ENCODE data around the gene DBH.

The DBH gene

GRCh38 chr9:133645021-133645765 lies 9.0 kb downstream of the DBH start:
- TF ChIP-seq EP300 (IDR thresholded peaks at IDR 0.05; ENCODE audit: borderline replicate concordance): no peak
- no peak for TF ChIP-seq TAF1 (IDR thresholded peaks at IDR 0.05; ENCODE audit: low read depth)
- no peak for TF ChIP-seq TCF12 (IDR thresholded peaks at IDR 0.05; ENCODE audit: low read depth)
- TF ChIP-seq USF1 (IDR thresholded peaks at IDR 0.05): no peak
- TF ChIP-seq TEAD4 (IDR thresholded peaks at IDR 0.05): no peak
- no peak for TF ChIP-seq MAX (IDR thresholded peaks at IDR 0.05)
- TF ChIP-seq RAD21 (IDR thresholded peaks at IDR 0.05; ENCODE audit: low read depth): no peak
- TF ChIP-seq NFIC (IDR thresholded peaks at IDR 0.05): no peak
- TF ChIP-seq FOXM1 (IDR thresholded peaks at IDR 0.05; ENCODE audit: borderline replicate concordance, low read depth): no peak
- no peak for TF ChIP-seq ZBTB7A (IDR thresholded peaks at IDR 0.05; ENCODE audit: low read depth)

- TF ChIP-seq CEBPB (IDR thresholded peaks at IDR 0.05) (no peak), TCF12 (IDR thresholded peaks at IDR 0.05; ENCODE audit: low read depth) (no peak), EGR1 (IDR thresholded peaks at IDR 0.05) (no peak), MAX (IDR thresholded peaks at IDR 0.05) (no peak), NFIC (IDR thresholded peaks at IDR 0.05) (no peak), FOXM1 (IDR thresholded peaks at IDR 0.05; ENCODE audit: borderline replicate concordance, low read depth) (no peak), TAF1 (IDR thresholded peaks at IDR 0.05; ENCODE audit: low read depth) (no peak), RAD21 (IDR thresholded peaks at IDR 0.05; ENCODE audit: low read depth) (no peak), TEAD4 (IDR thresholded peaks at IDR 0.05) (no peak), CREB1 (IDR thresholded peaks at IDR 0.05; ENCODE audit: low read depth) (no peak), YY1 (IDR thresholded peaks at IDR 0.05; ENCODE audit: low read depth) (no peak), USF1 (IDR thresholded peaks at IDR 0.05) (no peak), ZBTB7A (IDR thresholded peaks at IDR 0.05; ENCODE audit: low read depth) (no peak), REST (IDR thresholded peaks at IDR 0.05; ENCODE audit: low read depth) (no peak)
These were observed 11.0 kb downstream of the DBH start for GRCh38 chr9:133647148-133647547.

- TF ChIP-seq YY1 (IDR thresholded peaks at IDR 0.05; ENCODE audit: low read depth): no peak
- no peak for TF ChIP-seq CEBPB (IDR thresholded peaks at IDR 0.05)
- no peak for TF ChIP-seq REST (IDR thresholded peaks at IDR 0.05; ENCODE audit: low read depth)
- TF ChIP-seq MAX (IDR thresholded peaks at IDR 0.05): no peak
- no peak for TF ChIP-seq TEAD4 (IDR thresholded peaks at IDR 0.05)
- no peak for TF ChIP-seq EP300 (IDR thresholded peaks at IDR 0.05; ENCODE audit: borderline replicate concordance)
- no peak for TF ChIP-seq RAD21 (IDR thresholded peaks at IDR 0.05; ENCODE audit: low read depth)
- TF ChIP-seq NFIC (IDR thresholded peaks at IDR 0.05): no peak
- TF ChIP-seq TCF12 (IDR thresholded peaks at IDR 0.05; ENCODE audit: low read depth): no peak
- TF ChIP-seq CREB1 (IDR thresholded peaks at IDR 0.05; ENCODE audit: low read depth): no peak
- TF ChIP-seq FOXM1 (IDR thresholded peaks at IDR 0.05; ENCODE audit: borderline replicate concordance, low read depth): no peak
- TF ChIP-seq ZBTB7A (IDR thresholded peaks at IDR 0.05; ENCODE audit: low read depth): no peak
- no peak for TF ChIP-seq EGR1 (IDR thresholded peaks at IDR 0.05)
- no peak for TF ChIP-seq TAF1 (IDR thresholded peaks at IDR 0.05; ENCODE audit: low read depth)
- no peak for TF ChIP-seq USF1 (IDR thresholded peaks at IDR 0.05)
These were observed 11.8 kb downstream of the DBH start for GRCh38 chr9:133647765-133648469.

GRCh38 chr9:133649194-133649593 lies 13.0 kb downstream of the DBH start:
- TF ChIP-seq FOXM1 (IDR thresholded peaks at IDR 0.05; ENCODE audit: borderline replicate concordance, low read depth) (no peak), EGR1 (IDR thresholded peaks at IDR 0.05) (no peak), MAX (IDR thresholded peaks at IDR 0.05) (no peak), CREB1 (IDR thresholded peaks at IDR 0.05; ENCODE audit: low read depth) (no peak), TAF1 (IDR thresholded peaks at IDR 0.05; ENCODE audit: low read depth) (no peak), TEAD4 (IDR thresholded peaks at IDR 0.05) (no peak), RAD21 (IDR thresholded peaks at IDR 0.05; ENCODE audit: low read depth) (no peak), CEBPB (IDR thresholded peaks at IDR 0.05) (no peak), NFIC (IDR thresholded peaks at IDR 0.05) (no peak), REST (IDR thresholded peaks at IDR 0.05; ENCODE audit: low read depth) (no peak), TCF12 (IDR thresholded peaks at IDR 0.05; ENCODE audit: low read depth) (no peak), EP300 (IDR thresholded peaks at IDR 0.05; ENCODE audit: borderline replicate concordance) (no peak), YY1 (IDR thresholded peaks at IDR 0.05; ENCODE audit: low read depth) (no peak), ZBTB7A (IDR thresholded peaks at IDR 0.05; ENCODE audit: low read depth) (no peak), USF1 (IDR thresholded peaks at IDR 0.05) (no peak)

Data from Ishikawa (cell line).